ENCODE data around the gene AGAP1. TPM values are rescaled to one million over a fixed set of nuclear protein-coding genes. Genes with fewer than 3 reads are reported as not detected.

The AGAP1 gene
- total RNA-seq, 1 donor from 2014 or later: 20.4 TPM

GRCh38 chr2:235642446-235643098 is 148.7 kb downstream of the AGAP1 start:
- TF ChIP-seq EZH2 (IDR thresholded peaks at IDR 0.05) (no peak), EZH2phosphoT487 (IDR thresholded peaks at IDR 0.05) (no peak), CTCF (IDR thresholded peaks at IDR 0.05) (peak; percentile 5)
- peaks cover 3% of the 10 kb centered on the region for H3K27me3 Mint-ChIP-seq (ENCODE audit: insufficient read depth, low read depth)
- peaks cover 4% of the 10 kb centered on the region for H3K9me3 Mint-ChIP-seq
- peak overlapping the region; percentile 88 for H3K27ac Mint-ChIP-seq
- Histone ChIP-seq H3K9me3 (ENCODE audit: low read depth) (no peaks in the 10 kb centered on the region), H3K4me1 (peaks cover 48% of the 10 kb centered on the region), H3K9ac (no peak overlapping the region), H3F3A (ENCODE audit: low read depth) (no peaks in the 10 kb centered on the region), H3K27me3 (no peaks in the 10 kb centered on the region), H3K36me3 (no peaks in the 10 kb centered on the region), H2AFZ (replicated peaks) (no peak overlapping the region), H3K27ac (no peak overlapping the region), H4K20me1 (ENCODE audit: low read depth) (peaks cover 49% of the 10 kb centered on the region), H3K4me2 (no peak overlapping the region), H3K4me3 (no peak overlapping the region), H3K79me2 (ENCODE audit: low read depth) (peaks cover 50% of the 10 kb centered on the region)
- no peak overlapping the region for H3K4me3 Mint-ChIP-seq
- H3K36me3 Mint-ChIP-seq: no peaks in the 10 kb centered on the region
- DNase-seq (ENCODE audit: low spot score): no peak
- H3K4me1 Mint-ChIP-seq: peaks cover 58% of the 10 kb centered on the region

- peaks cover 55% of the 10 kb centered on the region for H3K79me2 ChIP-seq (ENCODE audit: low read depth)
- no peak for TF ChIP-seq EZH2 (IDR thresholded peaks at IDR 0.05)
- no peak for TF ChIP-seq CTCF (IDR thresholded peaks at IDR 0.05)
- TF ChIP-seq EZH2phosphoT487 (IDR thresholded peaks at IDR 0.05): no peak
- no peaks in the 10 kb centered on the region for H3K36me3 ChIP-seq
- no peak overlapping the region for H3K4me3 Mint-ChIP-seq
- H4K20me1 ChIP-seq (ENCODE audit: low read depth): peaks cover 56% of the 10 kb centered on the region
- H3K27ac ChIP-seq: no peak overlapping the region
- no peak overlapping the region for H3K27ac Mint-ChIP-seq
- H3K27me3 ChIP-seq: no peaks in the 10 kb centered on the region
- peaks cover 39% of the 10 kb centered on the region for H3K4me1 ChIP-seq
- H3K36me3 Mint-ChIP-seq: no peaks in the 10 kb centered on the region
- H3K4me3 ChIP-seq: no peak overlapping the region
- peaks cover 7% of the 10 kb centered on the region for H3K27me3 Mint-ChIP-seq (ENCODE audit: insufficient read depth, low read depth)
- no peak for DNase-seq (ENCODE audit: low spot score)
- peaks cover 4% of the 10 kb centered on the region for H3K9me3 Mint-ChIP-seq
- no peaks in the 10 kb centered on the region for H3K9me3 ChIP-seq (ENCODE audit: low read depth)
- H3K4me2 ChIP-seq: no peak overlapping the region
- H3F3A ChIP-seq (ENCODE audit: low read depth): no peaks in the 10 kb centered on the region
- no peak overlapping the region for H2AFZ ChIP-seq (replicated peaks)
- H3K4me1 Mint-ChIP-seq: peaks cover 50% of the 10 kb centered on the region
- no peak overlapping the region for H3K9ac ChIP-seq
These were observed 150.1 kb downstream of the AGAP1 start for GRCh38 chr2:235643680-235644511.

GRCh38 chr2:235647264-235647663 is 153.4 kb downstream of the AGAP1 start:
- H3K4me3 ChIP-seq: no peak overlapping the region
- H3K36me3 ChIP-seq: no peaks in the 10 kb centered on the region
- Mint-ChIP-seq H3K27ac (no peak overlapping the region), H3K27me3 (ENCODE audit: insufficient read depth, low read depth) (peaks cover 7% of the 10 kb centered on the region), H3K4me1 (peaks cover 28% of the 10 kb centered on the region), H3K4me3 (no peak overlapping the region), H3K36me3 (peaks cover under 1% of the 10 kb centered on the region), H3K9me3 (peaks cover 6% of the 10 kb centered on the region)
- H3K9me3 ChIP-seq (ENCODE audit: low read depth): no peaks in the 10 kb centered on the region
- DNase-seq (ENCODE audit: low spot score): no peak
- TF ChIP-seq EZH2 (IDR thresholded peaks at IDR 0.05): no peak
- TF ChIP-seq CTCF (IDR thresholded peaks at IDR 0.05): no peak
- TF ChIP-seq EZH2phosphoT487 (IDR thresholded peaks at IDR 0.05): no peak
- H3K27me3 ChIP-seq: no peaks in the 10 kb centered on the region
- H3F3A ChIP-seq (ENCODE audit: low read depth): no peaks in the 10 kb centered on the region
- no peak overlapping the region for H2AFZ ChIP-seq (replicated peaks)
- no peak overlapping the region for H3K4me2 ChIP-seq
- no peak overlapping the region for H3K9ac ChIP-seq
- peaks cover 25% of the 10 kb centered on the region for H4K20me1 ChIP-seq (ENCODE audit: low read depth)
- H3K27ac ChIP-seq: no peak overlapping the region
- peaks cover 60% of the 10 kb centered on the region for H3K79me2 ChIP-seq (ENCODE audit: low read depth)
- H3K4me1 ChIP-seq: peaks cover 6% of the 10 kb centered on the region

All from neural progenitor cell (in vitro differentiated cells).